Spleen (tissue), 11 donors: Measurements from ENCODE around the gene USP10. TPM values are rescaled to one million over a fixed set of nuclear protein-coding genes. Genes with fewer than 3 reads are reported as not detected.

Experiments used
- DNase-seq: peaks from one replicate; pipeline ENCODE4 v3.0.0-alpha.2; 2020
- H3K27ac ChIP-seq, 8 donors: fragments of 200-600 bp; sonication (generic) in 7 of 8; 1 replicate in 4 of 8; 2 replicates in 4 of 8; pipeline versions ENCODE4 v1.5.0 to v1.8.0; 2016 to 2021; ENCODE audit warnings: inconsistent platforms in 4 of 8, mild to moderate bottlenecking in 4 of 8, moderate library complexity in 1 of 8
- H3K27me3 ChIP-seq, 7 donors: fragments of 200-600 bp; sonication (generic) in 6 of 7; replicated peaks in 1 of 7; 1 replicate in 4 of 7; 2 replicates in 3 of 7; pipeline versions ENCODE4 v1.5.0 to v1.8.0; 2016 to 2021; ENCODE audit warnings: inconsistent platforms in 3 of 7, mild to moderate bottlenecking in 1 of 7
- H3K36me3 ChIP-seq, 6 donors: fragments of 200-600 bp; sonication (generic) in 5 of 6; 1 replicate in 4 of 6; 2 replicates in 2 of 6; pipeline versions ENCODE4 v1.5.0 to v1.8.0; 2016 to 2021; ENCODE audit warnings: inconsistent platforms in 2 of 6
- H3K4me1 ChIP-seq, 6 donors: fragments of 200-600 bp; sonication (generic) in 5 of 6; 1 replicate in 3 of 6; 2 replicates in 3 of 6; pipeline versions ENCODE4 v1.5.0 to v1.8.0; 2016 to 2021; ENCODE audit warnings: inconsistent platforms in 3 of 6
- H3K4me3 ChIP-seq, 8 donors: fragments of 200-600 bp; sonication (generic) in 7 of 8; 1 replicate in 4 of 8; 2 replicates in 4 of 8; pipeline versions ENCODE4 v1.5.0 to v1.8.0; 2016 to 2021; ENCODE audit warnings: inconsistent platforms in 4 of 8, mild to moderate bottlenecking in 4 of 8, moderate library complexity in 2 of 8
- H3K9me3 ChIP-seq, 8 donors: fragments of 200-600 bp; sonication (generic) in 7 of 8; 1 replicate in 4 of 8; 2 replicates in 4 of 8; pipeline versions ENCODE4 v1.5.0 to v1.8.0; 2016 to 2021; ENCODE audit warnings: inconsistent platforms in 4 of 8
- POLR2A ChIP-seq, 3 donors: fragments of 450-650 bp; IDR thresholded peaks; one replicate each; pipeline ENCODE4 v1.5.1; 2017; ENCODE audit warnings: antibody characterized with exemption in 3 of 3, mild to moderate bottlenecking in 1 of 3
- POLR2AphosphoS5 ChIP-seq, 3 donors: sonication (generic); formaldehyde crosslinking; IDR thresholded peaks; one replicate each; pipeline ENCODE4 v1.5.1; 2017; ENCODE audit warnings: antibody characterized with exemption in 3 of 3
- WGBS, 5 donors: extraction: QIAGEN DNeasy Blood & Tissue Kit in 3 of 5; methylation state at CpG; one replicate each; pipeline versions ENCODE4 v1.1.5 to v1.1.7; 2013 to 2018; 5-methylcytosine and 5-hydroxymethylcytosine counted together
- intact Hi-C: fragments of 100-400 bp; cut with DNase I; formaldehyde crosslinking; loops from one replicate; pipeline ENCODE4 v1.15.0; 2023; ENCODE audit warnings: low total_unique reads
- polyA plus RNA-seq, 3 donors: library from polyadenylated mRNA; stranded (reverse); fragments of 200-250 nt; gene quantifications; one replicate each; pipeline ENCODE4 v1.2.1, GENCODE V29; 2013
- total RNA-seq, 7 donors: library from RNA; depleted of rRNA in 3 of 7; stranded (reverse); fragments of >200 nt in 3 of 7; fragmentation: NEBNext Ultra II Directional in 4 of 7; extraction: Animal tissue kit (Norgen Biotek cat#: 25700) in 4 of 7; gene quantifications; one replicate each; pipeline versions ENCODE4 v1.1.0 to v1.2.1, GENCODE V29; 2016 to 2021
- TF ChIP-seq, protein P1 (sequence below), 11 experiments: fragments of 200-600 bp in 7 of 11; fragments of 450-650 bp in 4 of 11; sonication (generic) in 4 of 11; IDR thresholded peaks in 8 of 11; conservative IDR thresholded peaks in 3 of 11; 1 replicate in 7 of 11; 2 replicates in 4 of 11; pipeline versions ENCODE4 v1.4.0 to v1.8.0; 2016 to 2021; ENCODE audit warnings: antibody characterized with exemption in 11 of 11, inconsistent platforms in 4 of 11, mild to moderate bottlenecking in 1 of 11
- donor health status: healthy with polysubstance abuse.
- donor health status: DM: no; HTN: no; CAD: no; lungs with moderate emphysema.
- donor health status: DM: no; HTN: no; CAD: no.
- donor health status: Bipolar disorder and iron deficiency.
- donor health status: healthy.
- donor health status: DM: no; HTN: no; CAD: no.
- donor health status: DM: yes; HTN: yes; CAD: no.

USP10 gene
- total and polyA plus RNA-seq, 10 donors, result 28.1 to 105 (median 79.5) TPM

DNA sequence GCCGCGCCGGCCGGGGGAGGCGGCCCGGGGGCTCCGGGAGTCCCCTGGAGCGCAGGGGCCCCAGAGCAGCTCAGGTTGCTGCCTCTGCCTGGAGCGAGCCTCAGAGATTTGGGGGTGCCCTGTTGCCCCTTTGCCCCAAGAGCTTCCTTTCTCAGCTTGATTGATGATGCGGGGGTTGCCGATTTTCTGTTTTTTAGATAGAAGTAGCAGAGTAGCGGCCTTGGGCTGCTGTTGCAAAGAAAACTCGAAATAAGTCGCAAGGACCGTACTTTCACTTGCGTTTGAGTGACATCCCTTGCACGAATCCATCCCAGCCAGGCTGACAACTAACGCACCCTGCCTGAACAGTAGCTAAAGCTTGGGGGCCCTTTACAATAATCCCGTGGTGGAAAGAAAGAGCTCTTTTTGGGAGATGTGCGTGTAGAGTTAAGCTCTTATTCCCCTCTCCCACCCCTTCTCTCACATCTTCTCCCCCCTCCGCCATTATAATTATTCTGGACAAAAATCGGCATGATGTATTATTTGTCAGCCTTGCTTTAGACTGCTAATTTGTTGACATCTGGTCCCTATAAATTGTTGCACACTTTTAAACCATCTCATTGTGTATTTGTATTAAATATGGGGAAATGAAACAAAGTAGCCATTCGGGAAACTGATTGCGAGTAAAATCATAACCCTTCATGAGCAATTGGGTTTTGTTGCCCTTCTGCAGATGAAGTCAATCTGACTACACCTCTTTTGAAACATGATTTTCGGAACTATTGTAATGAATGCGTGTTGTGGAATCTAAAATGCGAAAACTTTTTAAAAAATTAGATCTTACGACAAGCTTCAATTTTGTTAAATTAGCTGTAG lies 873 bp downstream of the USP10 start:
- H3K9me3 ChIP-seq, result no peaks in the 10 kb centered on the region
- intact Hi-C loops, result no loop called here
- WGBS, 5 donors, result 3 to 6% (median 4%) methylated on average over 19 to 28 of the region's 28 CpGs
- no peak for DNase-seq
- H3K27ac ChIP-seq, result peak overlapping the region; percentile 86 to 96 (median 91)
- H3K36me3 ChIP-seq, result peaks cover 0 to 9% (median 0%) of the 10 kb centered on the region in 6 donors
- peak overlapping the region; percentile 81 to 99 (median 93) for H3K4me3 ChIP-seq
- H3K4me1 ChIP-seq, result peaks cover 23 to 64% (median 56%) of the 10 kb centered on the region in 6 donors
- no peak for TF ChIP-seq POLR2A (IDR thresholded peaks at IDR 0.05)
- no peak for TF ChIP-seq POLR2AphosphoS5 (IDR thresholded peaks at IDR 0.05)
- TF ChIP-seq, protein P1, sequence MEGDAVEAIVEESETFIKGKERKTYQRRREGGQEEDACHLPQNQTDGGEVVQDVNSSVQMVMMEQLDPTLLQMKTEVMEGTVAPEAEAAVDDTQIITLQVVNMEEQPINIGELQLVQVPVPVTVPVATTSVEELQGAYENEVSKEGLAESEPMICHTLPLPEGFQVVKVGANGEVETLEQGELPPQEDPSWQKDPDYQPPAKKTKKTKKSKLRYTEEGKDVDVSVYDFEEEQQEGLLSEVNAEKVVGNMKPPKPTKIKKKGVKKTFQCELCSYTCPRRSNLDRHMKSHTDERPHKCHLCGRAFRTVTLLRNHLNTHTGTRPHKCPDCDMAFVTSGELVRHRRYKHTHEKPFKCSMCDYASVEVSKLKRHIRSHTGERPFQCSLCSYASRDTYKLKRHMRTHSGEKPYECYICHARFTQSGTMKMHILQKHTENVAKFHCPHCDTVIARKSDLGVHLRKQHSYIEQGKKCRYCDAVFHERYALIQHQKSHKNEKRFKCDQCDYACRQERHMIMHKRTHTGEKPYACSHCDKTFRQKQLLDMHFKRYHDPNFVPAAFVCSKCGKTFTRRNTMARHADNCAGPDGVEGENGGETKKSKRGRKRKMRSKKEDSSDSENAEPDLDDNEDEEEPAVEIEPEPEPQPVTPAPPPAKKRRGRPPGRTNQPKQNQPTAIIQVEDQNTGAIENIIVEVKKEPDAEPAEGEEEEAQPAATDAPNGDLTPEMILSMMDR (IDR thresholded peaks at IDR 0.05 in 8 of 11, conservative IDR thresholded peaks at IDR 0.05 in 3 of 11), result no peak
- H3K27me3 ChIP-seq, result no peaks in the 10 kb centered on the region

DNA sequence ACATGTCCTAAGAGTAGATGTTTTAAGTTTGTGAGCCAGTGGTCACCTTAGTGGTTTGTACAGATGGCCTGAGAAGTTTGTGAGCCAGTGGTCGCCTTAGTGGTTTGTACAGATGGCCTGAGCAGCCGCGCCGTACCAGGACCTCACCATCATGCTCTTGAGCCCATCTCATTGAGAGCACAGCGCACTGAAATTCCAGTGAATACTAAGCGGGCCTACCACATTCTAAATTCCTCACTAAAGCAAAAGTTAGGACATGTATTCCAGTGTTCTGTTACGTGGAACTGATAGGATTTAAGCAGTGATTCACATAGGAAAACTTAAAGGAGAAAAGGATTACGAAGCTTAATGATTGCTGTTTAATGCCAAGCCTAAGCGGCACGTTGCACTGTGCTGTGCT lies 3.9 kb downstream of the USP10 start:
- H3K4me3 ChIP-seq, result no peak overlapping the region
- H3K9me3 ChIP-seq, result no peaks in the 10 kb centered on the region
- peaks cover 0 to 9% (median 0%) of the 10 kb centered on the region in 6 donors for H3K36me3 ChIP-seq
- peaks cover 23 to 93% (median 75%) of the 10 kb centered on the region in 6 donors for H3K4me1 ChIP-seq
- WGBS, 5 donors, result 87 to 91% (median 91%) methylated on average over 10 of the region's 10 CpGs
- TF ChIP-seq POLR2AphosphoS5 (IDR thresholded peaks at IDR 0.05) (no peak), POLR2A (IDR thresholded peaks at IDR 0.05) (no peak)
- TF ChIP-seq, protein P1 (IDR thresholded peaks at IDR 0.05 in 8 of 11, conservative IDR thresholded peaks at IDR 0.05 in 3 of 11), result no peak
- H3K27ac ChIP-seq, result no peak overlapping the region
- intact Hi-C loops, result no loop called here
- no peaks in the 10 kb centered on the region for H3K27me3 ChIP-seq
- no peak for DNase-seq

- DNase-seq, result no peak
- H3K4me3 ChIP-seq, result no peak overlapping the region
- intact Hi-C loops, result no loop called here
- WGBS, 5 donors, result 60 to 87% (median 75%) methylated on average over 2 of the region's 2 CpGs
- TF ChIP-seq POLR2A (IDR thresholded peaks at IDR 0.05), result no peak
- no peak for TF ChIP-seq POLR2AphosphoS5 (IDR thresholded peaks at IDR 0.05)
- TF ChIP-seq, protein P1 (IDR thresholded peaks at IDR 0.05 in 8 of 11, conservative IDR thresholded peaks at IDR 0.05 in 3 of 11), result no peak
- peak overlapping the region in 1 of 8 donors; percentile 13 for H3K27ac ChIP-seq
- H3K9me3 ChIP-seq, result no peaks in the 10 kb centered on the region
- peaks cover 23 to 93% (median 72%) of the 10 kb centered on the region in 6 donors for H3K4me1 ChIP-seq
- H3K36me3 ChIP-seq, result peaks cover 0 to 9% (median 0%) of the 10 kb centered on the region in 6 donors
- H3K27me3 ChIP-seq, result no peaks in the 10 kb centered on the region
These were observed 4.5 kb downstream of the USP10 start for GRCh38 chr16:84704253-84704652.

GRCh38 chr16:84706856-84707255 lies 7.1 kb downstream of the USP10 start:
- Histone ChIP-seq H3K27ac (no peak overlapping the region), H3K27me3 (no peaks in the 10 kb centered on the region), H3K4me1 (peaks cover 17 to 100% (median 78%) of the 10 kb centered on the region in 6 donors), H3K9me3 (no peaks in the 10 kb centered on the region), H3K36me3 (peaks cover 0 to 12% (median 0%) of the 10 kb centered on the region in 6 donors), H3K4me3 (no peak overlapping the region)
- TF ChIP-seq POLR2AphosphoS5 (IDR thresholded peaks at IDR 0.05) (no peak), POLR2A (IDR thresholded peaks at IDR 0.05) (no peak)
- TF ChIP-seq, protein P1 (IDR thresholded peaks at IDR 0.05 in 8 of 11, conservative IDR thresholded peaks at IDR 0.05 in 3 of 11), result no peak
- 69 to 95% (median 88%) methylated on average over 1 of the region's 1 CpG for WGBS, 5 donors
- intact Hi-C loops, result no loop called here
- DNase-seq, result no peak
